ENCODE data around the gene NLRP9.

Gene NLRP9

GRCh38 chr19:55687281-55688201 is 50.7 kb downstream of the NLRP9 start:
- DNase-seq (ENCODE audit: low read depth in 2 of 2): no peak
- H3K4me3 ChIP-seq (replicated peaks in 1 of 2; ENCODE audit: low read depth in 2 of 2, low read length in 2 of 2): no peak overlapping the region
- TF ChIP-seq, protein P1, sequence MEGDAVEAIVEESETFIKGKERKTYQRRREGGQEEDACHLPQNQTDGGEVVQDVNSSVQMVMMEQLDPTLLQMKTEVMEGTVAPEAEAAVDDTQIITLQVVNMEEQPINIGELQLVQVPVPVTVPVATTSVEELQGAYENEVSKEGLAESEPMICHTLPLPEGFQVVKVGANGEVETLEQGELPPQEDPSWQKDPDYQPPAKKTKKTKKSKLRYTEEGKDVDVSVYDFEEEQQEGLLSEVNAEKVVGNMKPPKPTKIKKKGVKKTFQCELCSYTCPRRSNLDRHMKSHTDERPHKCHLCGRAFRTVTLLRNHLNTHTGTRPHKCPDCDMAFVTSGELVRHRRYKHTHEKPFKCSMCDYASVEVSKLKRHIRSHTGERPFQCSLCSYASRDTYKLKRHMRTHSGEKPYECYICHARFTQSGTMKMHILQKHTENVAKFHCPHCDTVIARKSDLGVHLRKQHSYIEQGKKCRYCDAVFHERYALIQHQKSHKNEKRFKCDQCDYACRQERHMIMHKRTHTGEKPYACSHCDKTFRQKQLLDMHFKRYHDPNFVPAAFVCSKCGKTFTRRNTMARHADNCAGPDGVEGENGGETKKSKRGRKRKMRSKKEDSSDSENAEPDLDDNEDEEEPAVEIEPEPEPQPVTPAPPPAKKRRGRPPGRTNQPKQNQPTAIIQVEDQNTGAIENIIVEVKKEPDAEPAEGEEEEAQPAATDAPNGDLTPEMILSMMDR (IDR thresholded peaks at IDR 0.05; ENCODE audit: low read depth, low read length): no peak

DNA sequence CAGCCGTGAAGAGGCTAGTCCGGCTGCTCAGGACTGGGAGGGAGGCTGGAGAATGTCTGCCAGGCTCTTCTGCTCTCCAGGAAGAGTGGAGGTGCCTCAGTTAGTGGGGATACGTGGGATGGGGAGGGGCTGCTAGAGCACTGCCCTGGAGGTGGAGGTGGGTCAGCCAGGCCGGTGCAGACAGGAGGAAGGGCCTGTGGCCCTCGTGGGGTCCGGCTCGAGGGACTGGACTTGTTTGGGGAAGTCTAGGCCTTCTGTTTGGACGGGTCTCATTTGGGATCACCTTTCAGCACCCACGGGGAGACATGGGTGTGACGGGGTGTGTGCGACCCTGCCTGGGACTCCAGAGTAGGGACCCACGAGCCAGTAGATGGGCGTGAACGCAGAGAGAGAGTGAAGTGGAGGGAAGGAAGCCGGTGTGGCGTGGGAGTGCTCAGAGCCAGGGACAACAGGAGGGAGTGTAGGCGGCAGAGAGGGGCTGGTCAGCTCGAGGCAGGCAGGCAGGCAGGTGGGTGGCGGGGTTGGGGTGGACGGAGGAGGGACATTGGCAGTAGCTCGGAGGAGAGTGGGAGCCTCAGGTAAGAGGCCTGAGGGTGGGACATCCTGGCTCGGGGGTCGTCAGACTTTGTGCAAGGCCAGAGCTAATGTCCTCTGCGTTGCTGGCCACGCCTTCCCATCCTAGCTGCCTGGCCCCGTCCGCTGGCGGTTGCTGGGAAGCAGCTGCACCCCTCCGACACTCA is 51.7 kb downstream of the NLRP9 start:
- DNase-seq (ENCODE audit: low read depth in 2 of 2): no peak
- no peak overlapping the region for H3K4me3 ChIP-seq (replicated peaks in 1 of 2; ENCODE audit: low read depth in 2 of 2, low read length in 2 of 2)
- TF ChIP-seq, protein P1 (IDR thresholded peaks at IDR 0.05; ENCODE audit: low read depth, low read length): no peak

- no peak overlapping the region for H3K4me3 ChIP-seq (replicated peaks in 1 of 2; ENCODE audit: low read depth in 2 of 2, low read length in 2 of 2)
- DNase-seq (ENCODE audit: low read depth in 2 of 2): no peak
- TF ChIP-seq, protein P1 (IDR thresholded peaks at IDR 0.05; ENCODE audit: low read depth, low read length): no peak
Observed at GRCh38 chr19:55685776-55686175, 52.4 kb downstream of the NLRP9 start.

DNA sequence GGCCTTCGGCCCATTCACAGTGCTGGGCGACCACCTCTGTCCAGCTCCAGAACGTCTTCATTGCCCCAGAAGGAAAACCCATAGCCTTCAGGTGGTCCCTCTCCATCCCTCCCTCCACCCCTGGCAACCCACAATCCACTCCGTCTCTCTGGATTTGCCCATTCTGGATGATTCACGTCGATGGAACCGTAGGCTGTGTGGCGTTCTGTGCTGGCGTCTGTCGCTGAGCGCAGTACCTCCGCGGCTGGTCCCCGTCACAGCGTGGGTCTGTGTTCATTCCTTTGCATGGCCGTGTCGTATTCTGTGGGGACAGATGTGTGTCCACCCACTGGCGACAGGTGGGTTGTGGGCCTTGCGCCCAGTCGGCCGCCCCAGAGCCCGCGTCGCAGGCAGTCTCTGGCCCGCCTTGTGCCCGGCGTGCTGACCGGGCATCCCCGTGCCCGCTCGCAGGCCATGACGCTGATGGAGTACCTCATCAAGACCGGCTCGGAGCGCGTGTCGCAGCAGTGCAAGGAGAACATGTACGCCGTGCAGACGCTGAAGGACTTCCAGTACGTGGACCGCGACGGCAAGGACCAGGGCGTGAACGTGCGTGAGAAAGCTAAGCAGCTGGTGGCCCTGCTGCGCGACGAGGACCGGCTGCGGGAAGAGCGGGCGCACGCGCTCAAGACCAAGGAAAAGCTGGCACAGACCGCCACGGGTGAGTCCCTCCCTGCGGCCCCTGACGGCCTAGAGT is 53.1 kb downstream of the NLRP9 start:
- no peak overlapping the region for H3K4me3 ChIP-seq (replicated peaks in 1 of 2; ENCODE audit: low read depth in 2 of 2, low read length in 2 of 2)
- TF ChIP-seq, protein P1 (IDR thresholded peaks at IDR 0.05; ENCODE audit: low read depth, low read length): no peak
- no peak for DNase-seq (ENCODE audit: low read depth in 2 of 2)

- no peak overlapping the region for H3K4me3 ChIP-seq (replicated peaks in 1 of 2; ENCODE audit: low read depth in 2 of 2, low read length in 2 of 2)
- TF ChIP-seq, protein P1 (IDR thresholded peaks at IDR 0.05; ENCODE audit: low read depth, low read length): no peak
- DNase-seq (ENCODE audit: low read depth in 2 of 2): no peak
Observed at GRCh38 chr19:55683449-55684261, 54.5 kb downstream of the NLRP9 start.
